IMR-90 (cell line): Measurements from ENCODE around the gene ST6GALNAC2. TPM values are rescaled to one million over a fixed set of nuclear protein-coding genes. Genes with fewer than 3 reads are reported as not detected.

Source experiments
- ATAC-seq: fragments of 200-7000 bp; cut with Tn5 transposase; 2 replicates; pipeline ENCODE4 v1.9.1; 2020; ENCODE audit warnings: low read depth, mild to moderate bottlenecking, moderate library complexity
- BruUV-seq: library from RNA; stranded (reverse); fragments of 400-500 nt; replicated peaks from 2 replicates; lab custom pipeline; 2021; lab: Mats Ljungman, UMichigan
- CTCF ChIA-PET: fragments of 300-600 bp; formaldehyde crosslinking; extraction: SDS; loops from one replicate; lab custom pipeline; 2021; ENCODE audit warnings: antibody characterized with exemption; lab: Yijun Ruan, JAX
- POLR2A ChIA-PET: fragments of 300-600 bp; sonication (Branson Sonifier 250); formaldehyde crosslinking; loops from one replicate; lab custom pipeline; 2022; ENCODE audit warnings: antibody characterized with exemption; ENCODE audit not compliant: unreplicated experiment; lab: Charles Lee
- DNase-seq: peaks from one replicate; pipeline ENCODE4 v3.0.0; 2013
- H2AFZ ChIP-seq: replicated peaks from 2 replicates; pipeline ENCODE3; 2013; ENCODE audit warnings: low read length, mild to moderate bottlenecking; ENCODE audit not compliant: poor library complexity
- H2AK5ac ChIP-seq: 2 replicates; pipeline ENCODE4 v1.6.1; 2013; ENCODE audit warnings: low read depth, low read length, inconsistent platforms
- H2AK9ac ChIP-seq: replicated peaks from 2 replicates; pipeline ENCODE3; 2013; ENCODE audit warnings: mild to moderate bottlenecking, low read depth, low read length, moderate library complexity; ENCODE audit not compliant: poor library complexity
- H2BK120ac ChIP-seq: 2 replicates; pipeline ENCODE4 v1.6.1; 2013; ENCODE audit warnings: low read depth, low read length, inconsistent platforms
- H2BK15ac ChIP-seq: 3 replicates; pipeline ENCODE4 v1.6.1; 2013; ENCODE audit warnings: low read depth, low read length, inconsistent platforms
- H2BK20ac ChIP-seq: 2 replicates; pipeline ENCODE4 v1.6.1; 2013; ENCODE audit warnings: low read depth, mild to moderate bottlenecking, inconsistent platforms, low read length, moderate library complexity
- H2BK5ac ChIP-seq: 2 replicates; pipeline ENCODE4 v1.6.1; 2013; ENCODE audit warnings: mild to moderate bottlenecking, low read depth, low read length, inconsistent platforms; ENCODE audit not compliant: poor library complexity, severe bottlenecking
- H3K14ac ChIP-seq: replicated peaks from 2 replicates; pipeline ENCODE4 v1.6.1; 2013; ENCODE audit warnings: low read depth, low read length, inconsistent platforms
- H3K18ac ChIP-seq: 2 replicates; pipeline ENCODE4 v1.6.1; 2013; ENCODE audit warnings: low read depth, low read length, control low read depth
- H3K23ac ChIP-seq: 2 replicates; pipeline ENCODE4 v1.6.1; 2013; ENCODE audit warnings: low read depth, low read length, inconsistent platforms
- H3K27ac ChIP-seq: 2 replicates; pipeline ENCODE4 v1.5.1; 2013; ENCODE audit warnings: mild to moderate bottlenecking, control low read depth, low read length; ENCODE audit not compliant: insufficient read depth
- H3K27me3 ChIP-seq: 2 replicates; pipeline ENCODE4 v1.6.1; 2013; ENCODE audit warnings: low read length; ENCODE audit not compliant: control insufficient read depth, insufficient read depth
- H3K36me3 ChIP-seq: 2 replicates; pipeline ENCODE4 v1.6.1; 2013; ENCODE audit warnings: low read length, mixed read lengths; ENCODE audit not compliant: control insufficient read depth, insufficient read depth
- H3K4ac ChIP-seq: 2 replicates; pipeline ENCODE4 v1.6.1; 2013; ENCODE audit warnings: low read depth, low read length, inconsistent platforms
- H3K4me1 ChIP-seq: 2 replicates; pipeline ENCODE4 v1.6.1; 2013; ENCODE audit warnings: low read length, mixed read lengths; ENCODE audit not compliant: control insufficient read depth, insufficient read depth
- H3K4me2 ChIP-seq: 2 replicates; pipeline ENCODE4 v1.6.1; 2013; ENCODE audit warnings: low read depth, mild to moderate bottlenecking, control low read depth, low read length, moderate library complexity
- H3K4me3 ChIP-seq: 2 replicates; pipeline ENCODE4 v1.5.1; 2013; ENCODE audit warnings: low read depth, mild to moderate bottlenecking, control low read depth, low read length, moderate library complexity; ENCODE audit not compliant: insufficient read depth
- H3K56ac ChIP-seq: 2 replicates; pipeline ENCODE4 v1.6.1; 2013; ENCODE audit warnings: low read length, inconsistent platforms; ENCODE audit not compliant: insufficient read depth; ENCODE audit errors: extremely low read depth
- H3K79me1 ChIP-seq, 2 experiments: 2 replicates each; pipeline ENCODE4 v1.6.1; 2013; ENCODE audit warnings: low read length in 2 of 2, inconsistent platforms in 1 of 2, low read depth in 1 of 2
- H3K9ac ChIP-seq: 2 replicates; pipeline ENCODE4 v1.6.1; 2013; ENCODE audit warnings: low read depth, low read length, control low read depth
- H3K9me1 ChIP-seq: 2 replicates; pipeline ENCODE4 v1.6.1; 2013; ENCODE audit warnings: low read length, inconsistent platforms; ENCODE audit not compliant: insufficient read depth
- H3K9me3 ChIP-seq: 2 replicates; pipeline ENCODE4 v1.6.1; 2013; ENCODE audit warnings: low read length; ENCODE audit not compliant: control insufficient read depth, insufficient read depth
- H4K20me1 ChIP-seq: 2 replicates; pipeline ENCODE4 v1.6.1; 2013; ENCODE audit warnings: low read length, inconsistent platforms; ENCODE audit not compliant: insufficient read depth
- H4K5ac ChIP-seq: 2 replicates; pipeline ENCODE4 v1.6.1; 2013; ENCODE audit warnings: mild to moderate bottlenecking, low read depth, low read length, control low read depth
- H4K8ac ChIP-seq, 2 experiments: 2 replicates each; pipeline ENCODE4 v1.6.1; 2013; ENCODE audit warnings: low read depth in 2 of 2, low read length in 2 of 2, control low read depth in 1 of 2, inconsistent platforms in 1 of 2
- H4K91ac ChIP-seq: 2 replicates; pipeline ENCODE4 v1.6.1; 2013; ENCODE audit warnings: low read depth, low read length, inconsistent platforms; ENCODE audit not compliant: insufficient read depth
- BHLHE40 ChIP-seq: fragments of 150-350 bp; IDR thresholded peaks from 2 replicates; pipeline ENCODE4 v1.6.1; 2016; ENCODE audit warnings: mild to moderate bottlenecking, low read depth, low read length
- CHD1 ChIP-seq: IDR thresholded peaks from 2 replicates; pipeline ENCODE4 v1.6.1; 2012; ENCODE audit warnings: low read depth, low read length, improper control_type of control experiment
- FOS ChIP-seq: fragments of 150-350 bp; IDR thresholded peaks from 2 replicates; pipeline ENCODE4 v1.6.1; 2016; ENCODE audit warnings: low read depth, low read length
- MAFK ChIP-seq: IDR thresholded peaks from 2 replicates; pipeline ENCODE4 v1.6.1; 2012; ENCODE audit warnings: low read depth, low read length, improper control_type of control experiment
- MAZ ChIP-seq: IDR thresholded peaks from 2 replicates; pipeline ENCODE4 v1.6.1; 2012; ENCODE audit warnings: low read depth, mild to moderate bottlenecking, low read length, improper control_type of control experiment, moderate library complexity, borderline replicate concordance
- NFE2L2 ChIP-seq: fragments of 150-350 bp; IDR thresholded peaks from 2 replicates; pipeline ENCODE4 v1.6.1; 2016; ENCODE audit warnings: low read depth, mild to moderate bottlenecking, low read length
- RAD21 ChIP-seq: IDR thresholded peaks from 2 replicates; pipeline ENCODE4 v1.6.1; 2012; ENCODE audit warnings: low read length, improper control_type of control experiment
- RCOR1 ChIP-seq: IDR thresholded peaks from 2 replicates; pipeline ENCODE4 v1.6.1; 2012; ENCODE audit warnings: mild to moderate bottlenecking, low read length, improper control_type of control experiment; ENCODE audit not compliant: insufficient replicate concordance
- RFX5 ChIP-seq: IDR thresholded peaks from 2 replicates; pipeline ENCODE4 v1.8.0; 2012; ENCODE audit warnings: low read depth, mild to moderate bottlenecking, low read length, moderate library complexity
- SMC3 ChIP-seq: fragments of 150-350 bp; IDR thresholded peaks from 2 replicates; pipeline ENCODE4 v1.6.1; 2016; ENCODE audit warnings: low read depth, mild to moderate bottlenecking, antibody characterized with exemption, low read length, moderate library complexity
- WGBS, 2 experiments: methylation state at CpG; one replicate each; pipeline versions ENCODE4 v1.1.5 to v1.1.7; 2013; ENCODE audit warnings: missing lambda C conversion rate in 2 of 2; ENCODE audit not compliant: insufficient read length in 1 of 2; ENCODE audit errors: extremely low coverage in 2 of 2; 5-methylcytosine and 5-hydroxymethylcytosine counted together
- dilution Hi-C: fragments of 300-500 bp; cut with HindIII; formaldehyde crosslinking; loops from one replicate; pipeline ENCODE4 v1.14.3; 2018; ENCODE audit warnings: low sequenced_read_pairs; ENCODE audit not compliant: unreplicated experiment
- in situ Hi-C: fragments of 300-500 bp; cut with MboI; formaldehyde crosslinking; loops from 3 replicates; pipeline ENCODE4 v1.14.3; 2019; ENCODE audit warnings: low sequenced_read_pairs, inconsistent platforms, mixed read lengths
- intact Hi-C: fragments of 100-400 bp; cut with micrococcal nuclease; formaldehyde crosslinking; loops from 2 replicates; pipeline ENCODE4 v1.10.0; 2022
- polyA plus RNA-seq, 3 experiments: library from polyadenylated mRNA; depleted of rRNA; stranded (reverse); fragments of >200 nt; gene quantifications; 2 replicates each; pipeline ENCODE4 v1.2.3, GENCODE V29; 2012; ENCODE audit warnings: low replicate concordance in 1 of 3
- total RNA-seq: library from RNA; depleted of rRNA; stranded (reverse); fragments of >200 nt; gene quantifications from 2 replicates; pipeline ENCODE4 v1.2.3, GENCODE V29; 2012
- TF ChIP-seq, protein P1 (sequence below): conservative IDR thresholded peaks from 2 replicates; pipeline ENCODE4 v1.5.1; 2012; ENCODE audit warnings: mild to moderate bottlenecking, low read depth, low read length, improper control_type of control experiment
- TF ChIP-seq, protein P2 (sequence below): fragments of 150-350 bp; IDR thresholded peaks from 2 replicates; pipeline ENCODE4 v1.6.1; 2017; ENCODE audit warnings: mild to moderate bottlenecking, antibody characterized with exemption, low read length, low read depth
- TF ChIP-seq, protein P3 (sequence below): fragments of 150-350 bp; IDR thresholded peaks from 2 replicates; pipeline ENCODE4 v1.6.1; 2016; ENCODE audit warnings: low read depth, mild to moderate bottlenecking, low read length, moderate library complexity, borderline replicate concordance

Gene ST6GALNAC2
- total and polyA plus RNA-seq, 2 of the 4 experiments (the other 2 are of a cell fraction) = 0.10 TPM; not detected in 1

DNA sequence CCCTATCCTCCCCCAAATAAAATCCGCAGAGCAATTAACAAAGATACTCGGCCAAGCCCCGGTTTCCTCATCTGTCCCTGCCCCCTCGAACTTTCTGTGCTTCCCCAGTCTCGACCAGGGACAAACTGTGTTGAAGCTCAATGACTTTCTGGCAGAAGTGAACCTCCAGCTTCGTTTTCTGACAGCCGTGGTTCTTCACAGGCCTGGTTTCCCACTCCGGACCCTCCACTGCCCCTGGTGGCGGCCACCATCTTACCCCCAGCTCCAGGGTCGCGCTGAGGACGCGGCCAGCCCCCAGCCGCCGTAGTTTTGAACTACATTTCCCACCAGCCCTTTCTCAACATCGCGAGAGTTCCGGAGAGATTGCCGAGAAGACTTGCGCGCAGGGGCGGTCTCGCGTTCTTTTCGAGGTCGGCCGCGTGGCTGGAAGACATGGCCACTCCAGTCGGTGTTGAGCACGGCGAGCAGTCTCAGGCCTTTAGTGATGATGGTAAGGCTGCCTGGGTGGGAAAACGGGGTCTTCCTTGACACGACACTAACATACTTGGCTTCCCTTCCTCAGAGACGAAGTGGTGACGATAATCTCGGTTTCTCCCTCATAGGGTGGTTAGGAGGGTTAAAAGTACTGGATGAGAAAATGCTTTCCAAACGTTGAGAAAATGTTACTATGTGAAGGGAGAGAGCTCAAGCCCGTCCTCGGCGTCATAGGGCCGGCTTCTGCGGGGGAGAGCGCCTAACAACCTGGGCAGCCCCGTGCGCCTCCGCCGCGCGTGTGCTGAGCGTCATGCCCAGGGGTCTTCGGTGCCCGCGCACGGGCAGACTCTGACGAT lies 28.1 kb downstream of the ST6GALNAC2 start:
- H3K4me1 ChIP-seq = peaks cover 19% of the 10 kb centered on the region
- H3K4me2 ChIP-seq = peak overlapping the region; percentile 64
- H4K91ac ChIP-seq = peak overlapping the region; percentile 100
- H3K27ac ChIP-seq = peak overlapping the region; percentile 84
- in situ Hi-C loops = no loop called here
- peaks cover 12% of the 10 kb centered on the region for H3K36me3 ChIP-seq
- H2BK20ac ChIP-seq = peak overlapping the region; percentile 22; the same call in 1 of the 2 replicates
- ChIA-PET CTCF (interaction anchor here (0.5 to 4.6 kb wide), 11 partner anchors 9 to 592 kb away, joined by 3 to 19 read pairs (median 3); no protein-coding TSS in a partner anchor), POLR2A (no interaction called here)
- H3K4ac ChIP-seq = peak overlapping the region; percentile 100
- peak; percentile 96 for DNase-seq
- peak overlapping the region; percentile 94 for H3K9ac ChIP-seq
- H4K20me1 ChIP-seq = peaks cover 42% of the 10 kb centered on the region
- intact Hi-C loops = loop anchor here (1.0 to 5.0 kb wide), 3 partner anchors 67 to 153 kb away; partner anchors contain the start of gene MXRA7
- H2BK15ac ChIP-seq = peak overlapping the region; percentile 87
- peak overlapping the region; percentile 89 to 99 for H4K8ac ChIP-seq
- peak overlapping the region; percentile 97 for H2AFZ ChIP-seq
- H3K4me3 ChIP-seq = peak overlapping the region; percentile 49
- peak overlapping the region; percentile 97 for H2AK9ac ChIP-seq
- TSS peak; percentile 77 for BruUV-seq
- peak overlapping the region; percentile 84 for H2BK5ac ChIP-seq
- H4K5ac ChIP-seq = peak overlapping the region; percentile 74
- H3K9me3 ChIP-seq = no peaks in the 10 kb centered on the region
- peaks cover 8% of the 10 kb centered on the region for H3K9me1 ChIP-seq
- peak overlapping the region; percentile 100 for H3K14ac ChIP-seq
- dilution Hi-C loops = no loop called here
- H3K23ac ChIP-seq = peak overlapping the region; percentile 100
- WGBS, 2 experiments = 1% methylated on average over 27 of the region's 55 CpGs; no CpG with 5 or more reads in 1 of the 2 experiments
- H2BK120ac ChIP-seq = peak overlapping the region; percentile 86
- no peaks in the 10 kb centered on the region for H3K27me3 ChIP-seq
- ATAC-seq = peak; percentile 89
- H3K56ac ChIP-seq = peak overlapping the region; percentile 99
- peaks cover 9 to 51% of the 10 kb centered on the region in 2 experiments for H3K79me1 ChIP-seq
- H3K18ac ChIP-seq = peak overlapping the region; percentile 73
- peak overlapping the region; percentile 100 for H2AK5ac ChIP-seq
- no peak for TF ChIP-seq RCOR1
- no peak for TF ChIP-seq BHLHE40
- no peak for TF ChIP-seq NFE2L2
- TF ChIP-seq, protein P1, sequence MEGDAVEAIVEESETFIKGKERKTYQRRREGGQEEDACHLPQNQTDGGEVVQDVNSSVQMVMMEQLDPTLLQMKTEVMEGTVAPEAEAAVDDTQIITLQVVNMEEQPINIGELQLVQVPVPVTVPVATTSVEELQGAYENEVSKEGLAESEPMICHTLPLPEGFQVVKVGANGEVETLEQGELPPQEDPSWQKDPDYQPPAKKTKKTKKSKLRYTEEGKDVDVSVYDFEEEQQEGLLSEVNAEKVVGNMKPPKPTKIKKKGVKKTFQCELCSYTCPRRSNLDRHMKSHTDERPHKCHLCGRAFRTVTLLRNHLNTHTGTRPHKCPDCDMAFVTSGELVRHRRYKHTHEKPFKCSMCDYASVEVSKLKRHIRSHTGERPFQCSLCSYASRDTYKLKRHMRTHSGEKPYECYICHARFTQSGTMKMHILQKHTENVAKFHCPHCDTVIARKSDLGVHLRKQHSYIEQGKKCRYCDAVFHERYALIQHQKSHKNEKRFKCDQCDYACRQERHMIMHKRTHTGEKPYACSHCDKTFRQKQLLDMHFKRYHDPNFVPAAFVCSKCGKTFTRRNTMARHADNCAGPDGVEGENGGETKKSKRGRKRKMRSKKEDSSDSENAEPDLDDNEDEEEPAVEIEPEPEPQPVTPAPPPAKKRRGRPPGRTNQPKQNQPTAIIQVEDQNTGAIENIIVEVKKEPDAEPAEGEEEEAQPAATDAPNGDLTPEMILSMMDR = peak; percentile 69
- TF ChIP-seq, protein P2, sequence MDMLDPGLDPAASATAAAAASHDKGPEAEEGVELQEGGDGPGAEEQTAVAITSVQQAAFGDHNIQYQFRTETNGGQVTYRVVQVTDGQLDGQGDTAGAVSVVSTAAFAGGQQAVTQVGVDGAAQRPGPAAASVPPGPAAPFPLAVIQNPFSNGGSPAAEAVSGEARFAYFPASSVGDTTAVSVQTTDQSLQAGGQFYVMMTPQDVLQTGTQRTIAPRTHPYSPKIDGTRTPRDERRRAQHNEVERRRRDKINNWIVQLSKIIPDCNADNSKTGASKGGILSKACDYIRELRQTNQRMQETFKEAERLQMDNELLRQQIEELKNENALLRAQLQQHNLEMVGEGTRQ = peak; percentile 48; the same call in 1 of the 2 replicates
- TF ChIP-seq RAD21 = peak; percentile 52
- peak; percentile 94 for TF ChIP-seq MAZ
- TF ChIP-seq RFX5 = no peak
- TF ChIP-seq SMC3 = peak; percentile 35; the same call in 1 of the 2 replicates
- no peak for TF ChIP-seq MAFK
- TF ChIP-seq, protein P3, sequence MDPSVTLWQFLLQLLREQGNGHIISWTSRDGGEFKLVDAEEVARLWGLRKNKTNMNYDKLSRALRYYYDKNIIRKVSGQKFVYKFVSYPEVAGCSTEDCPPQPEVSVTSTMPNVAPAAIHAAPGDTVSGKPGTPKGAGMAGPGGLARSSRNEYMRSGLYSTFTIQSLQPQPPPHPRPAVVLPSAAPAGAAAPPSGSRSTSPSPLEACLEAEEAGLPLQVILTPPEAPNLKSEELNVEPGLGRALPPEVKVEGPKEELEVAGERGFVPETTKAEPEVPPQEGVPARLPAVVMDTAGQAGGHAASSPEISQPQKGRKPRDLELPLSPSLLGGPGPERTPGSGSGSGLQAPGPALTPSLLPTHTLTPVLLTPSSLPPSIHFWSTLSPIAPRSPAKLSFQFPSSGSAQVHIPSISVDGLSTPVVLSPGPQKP = no peak
- no peak for TF ChIP-seq FOS
- TF ChIP-seq CHD1 = no peak
